ENCODE results near the gene NQO1. TPM values are rescaled to one million over a fixed set of nuclear protein-coding genes. Genes with fewer than 3 reads are reported as not detected.

Gene NQO1
- total RNA-seq, 1 donor from 2014 or later, result 470 TPM

DNA sequence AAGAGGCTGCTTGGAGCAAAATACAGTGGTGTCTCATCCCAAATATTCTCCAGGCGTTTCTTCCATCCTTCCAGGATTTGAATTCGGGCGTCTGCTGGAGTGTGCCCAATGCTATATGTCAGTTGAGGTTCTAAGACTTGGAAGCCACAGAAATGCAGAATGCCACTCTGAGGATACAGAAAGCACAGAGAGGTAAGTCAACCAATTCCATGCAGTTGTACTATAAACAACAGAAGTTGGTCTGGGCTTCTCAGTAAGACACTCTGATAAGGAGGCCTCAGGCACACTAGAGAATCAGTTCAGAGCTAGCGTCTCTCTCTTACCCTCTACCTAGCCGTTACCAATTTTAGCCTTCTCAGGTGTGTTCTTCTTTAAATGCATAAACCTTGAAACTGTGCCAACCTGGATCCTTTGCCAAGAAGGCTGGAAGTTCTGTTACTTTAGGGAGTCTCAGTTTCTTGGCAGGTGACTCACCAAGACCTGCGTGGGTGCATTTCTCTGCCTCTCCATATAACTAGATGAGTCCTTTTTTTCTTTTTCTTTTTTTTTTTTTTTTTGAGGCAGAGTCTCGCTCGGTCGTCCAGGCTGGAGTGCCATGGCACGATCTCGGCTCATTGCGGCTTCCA, 15.1 kb downstream of the NQO1 start:
- TF ChIP-seq, protein P1, sequence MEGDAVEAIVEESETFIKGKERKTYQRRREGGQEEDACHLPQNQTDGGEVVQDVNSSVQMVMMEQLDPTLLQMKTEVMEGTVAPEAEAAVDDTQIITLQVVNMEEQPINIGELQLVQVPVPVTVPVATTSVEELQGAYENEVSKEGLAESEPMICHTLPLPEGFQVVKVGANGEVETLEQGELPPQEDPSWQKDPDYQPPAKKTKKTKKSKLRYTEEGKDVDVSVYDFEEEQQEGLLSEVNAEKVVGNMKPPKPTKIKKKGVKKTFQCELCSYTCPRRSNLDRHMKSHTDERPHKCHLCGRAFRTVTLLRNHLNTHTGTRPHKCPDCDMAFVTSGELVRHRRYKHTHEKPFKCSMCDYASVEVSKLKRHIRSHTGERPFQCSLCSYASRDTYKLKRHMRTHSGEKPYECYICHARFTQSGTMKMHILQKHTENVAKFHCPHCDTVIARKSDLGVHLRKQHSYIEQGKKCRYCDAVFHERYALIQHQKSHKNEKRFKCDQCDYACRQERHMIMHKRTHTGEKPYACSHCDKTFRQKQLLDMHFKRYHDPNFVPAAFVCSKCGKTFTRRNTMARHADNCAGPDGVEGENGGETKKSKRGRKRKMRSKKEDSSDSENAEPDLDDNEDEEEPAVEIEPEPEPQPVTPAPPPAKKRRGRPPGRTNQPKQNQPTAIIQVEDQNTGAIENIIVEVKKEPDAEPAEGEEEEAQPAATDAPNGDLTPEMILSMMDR (IDR thresholded peaks at IDR 0.05), result no peak
- Mint-ChIP-seq H3K36me3 (ENCODE audit: unreplicated experiment) (peaks cover 48% of the 10 kb centered on the region), H3K27ac (ENCODE audit: unreplicated experiment) (peak overlapping the region; percentile 45), H3K4me3 (ENCODE audit: unreplicated experiment) (no peak overlapping the region), H3K4me1 (ENCODE audit: unreplicated experiment) (peaks cover 6% of the 10 kb centered on the region), H3K27me3 (ENCODE audit: unreplicated experiment) (no peaks in the 10 kb centered on the region), H3K9me3 (ENCODE audit: unreplicated experiment) (no peaks in the 10 kb centered on the region)
- peak; percentile 23 for DNase-seq (ENCODE audit: extremely low spot score, unreplicated experiment)

DNA sequence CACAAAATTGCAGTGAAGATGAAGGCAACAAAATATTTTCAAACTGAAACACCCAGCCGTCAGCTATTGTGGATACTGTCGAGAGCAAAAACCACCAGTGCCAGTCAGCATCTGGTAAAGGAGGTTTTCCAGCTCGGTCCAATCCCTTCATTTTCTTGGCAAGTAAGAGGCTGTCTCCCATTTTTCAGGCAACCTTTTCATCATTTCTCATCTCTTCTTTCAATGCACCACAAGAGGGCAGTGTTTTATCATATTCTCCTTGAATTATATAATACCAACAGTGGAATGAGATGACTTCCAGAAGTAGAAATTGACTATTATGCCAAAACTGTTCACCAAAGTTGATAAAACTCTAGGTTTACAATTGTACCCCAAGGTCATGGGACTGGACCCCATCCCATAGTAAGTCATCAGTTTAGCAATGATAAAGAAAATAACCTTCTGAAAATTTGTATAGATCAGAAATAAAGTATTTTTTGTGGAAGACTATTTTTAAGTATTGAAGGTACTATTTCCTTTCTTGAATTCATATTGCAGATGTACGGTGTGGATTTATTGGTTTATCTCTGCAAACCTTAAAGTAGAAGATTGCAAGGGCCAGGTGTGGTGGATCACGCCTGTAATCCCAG, 16.8 kb downstream of the NQO1 start:
- Mint-ChIP-seq H3K36me3 (ENCODE audit: unreplicated experiment) (peaks cover 37% of the 10 kb centered on the region), H3K9me3 (ENCODE audit: unreplicated experiment) (no peaks in the 10 kb centered on the region), H3K4me1 (ENCODE audit: unreplicated experiment) (peaks cover 6% of the 10 kb centered on the region), H3K27ac (ENCODE audit: unreplicated experiment) (peak overlapping the region; percentile 24), H3K27me3 (ENCODE audit: unreplicated experiment) (no peaks in the 10 kb centered on the region), H3K4me3 (ENCODE audit: unreplicated experiment) (no peak overlapping the region)
- TF ChIP-seq, protein P1 (IDR thresholded peaks at IDR 0.05), result peak; percentile 75
- DNase-seq (ENCODE audit: extremely low spot score, unreplicated experiment), result no peak

DNA sequence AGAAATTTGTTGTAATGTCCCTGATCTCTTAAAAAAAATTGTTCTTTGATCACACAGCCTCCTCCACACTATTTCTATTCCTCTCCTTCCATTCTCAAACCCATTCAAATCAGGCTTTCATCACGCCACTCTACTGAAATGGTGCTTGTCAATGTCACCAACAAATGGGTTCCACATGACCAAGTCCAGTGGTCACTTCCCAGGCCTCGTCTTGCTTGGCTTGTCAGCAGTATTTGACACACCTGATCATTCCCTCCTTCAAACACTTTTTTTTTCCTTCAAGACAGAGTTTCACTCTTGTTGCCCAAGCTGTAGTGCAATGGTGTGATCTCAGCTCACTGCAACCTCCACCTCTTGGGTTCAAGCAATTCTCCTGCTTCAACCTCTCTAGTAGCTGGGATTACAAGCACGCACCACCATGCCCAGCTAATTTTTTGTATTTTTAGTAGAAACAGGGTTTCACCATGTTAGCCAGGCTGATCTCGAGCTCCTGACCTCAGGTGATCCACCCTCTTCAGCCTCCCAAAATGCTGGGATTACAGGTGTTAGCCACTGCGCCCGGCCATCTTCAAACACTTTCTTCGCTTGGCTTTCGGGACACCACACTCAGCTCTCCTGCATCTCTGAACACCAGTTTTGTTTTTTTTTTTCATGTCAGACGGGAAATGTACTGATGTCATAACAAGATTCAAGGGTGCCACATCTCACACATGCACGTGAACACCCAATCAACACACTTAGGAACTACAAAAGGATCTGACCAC, 18.3 kb downstream of the NQO1 start:
- Mint-ChIP-seq H3K27me3 (ENCODE audit: unreplicated experiment) (no peaks in the 10 kb centered on the region), H3K9me3 (ENCODE audit: unreplicated experiment) (no peaks in the 10 kb centered on the region), H3K27ac (ENCODE audit: unreplicated experiment) (peak overlapping the region; percentile 51), H3K4me1 (ENCODE audit: unreplicated experiment) (peaks cover 8% of the 10 kb centered on the region), H3K36me3 (ENCODE audit: unreplicated experiment) (peaks cover 32% of the 10 kb centered on the region), H3K4me3 (ENCODE audit: unreplicated experiment) (no peak overlapping the region)
- TF ChIP-seq, protein P1 (IDR thresholded peaks at IDR 0.05), result no peak
- DNase-seq (ENCODE audit: extremely low spot score, unreplicated experiment), result peak; percentile 48

DNA sequence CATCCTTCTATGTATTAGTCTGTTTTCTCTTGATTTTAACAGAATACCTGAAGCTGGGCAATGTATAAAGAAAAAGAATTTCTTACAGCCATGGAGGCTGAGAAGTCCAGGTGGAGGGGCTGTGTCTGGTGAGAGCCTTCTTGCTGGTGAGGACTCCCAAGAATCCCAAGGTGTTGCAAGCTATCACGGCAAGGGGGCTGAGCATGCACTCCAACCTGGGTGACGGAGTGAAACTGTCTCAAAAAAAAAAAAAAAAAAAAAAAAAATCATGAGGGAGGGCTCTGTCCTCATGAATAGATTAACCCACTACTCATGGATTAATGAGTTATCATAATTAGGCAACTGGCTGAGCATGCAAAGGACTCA, 19.4 kb downstream of the NQO1 start:
- H3K27me3 Mint-ChIP-seq (ENCODE audit: unreplicated experiment), result no peaks in the 10 kb centered on the region
- TF ChIP-seq, protein P1 (IDR thresholded peaks at IDR 0.05), result no peak
- DNase-seq (ENCODE audit: extremely low spot score, unreplicated experiment), result peak; percentile 27
- H3K27ac Mint-ChIP-seq (ENCODE audit: unreplicated experiment), result peak overlapping the region; percentile 74
- no peaks in the 10 kb centered on the region for H3K9me3 Mint-ChIP-seq (ENCODE audit: unreplicated experiment)
- peaks cover 21% of the 10 kb centered on the region for H3K36me3 Mint-ChIP-seq (ENCODE audit: unreplicated experiment)
- H3K4me3 Mint-ChIP-seq (ENCODE audit: unreplicated experiment), result no peak overlapping the region
- H3K4me1 Mint-ChIP-seq (ENCODE audit: unreplicated experiment), result peaks cover 8% of the 10 kb centered on the region

Measured in osteocyte (in vitro differentiated cells).